ENCODE results near the gene PRDM1. TPM values are rescaled to one million over a fixed set of nuclear protein-coding genes. Genes with fewer than 3 reads are reported as not detected.

PRDM1 gene
- polyA plus RNA-seq, 1 of the 3 experiments (the other 2 are of a cell fraction) = 4.0 TPM

- no peak for TF ChIP-seq SIN3A (IDR thresholded peaks at IDR 0.05; ENCODE audit: borderline replicate concordance, low read depth, low read length)
- TF ChIP-seq EP300 (IDR thresholded peaks at IDR 0.05; ENCODE audit: borderline replicate concordance in 1 of 2, low read depth in 1 of 2, low read length in 1 of 2) = no peak
These were observed 18.8 kb downstream of the PRDM1 start (continued) for GRCh38 chr6:106104941-106105340.

- ChIA-PET POLR2A (no interaction called here), CTCF (interaction anchor here (1.2 to 1.4 kb wide), 3 partner anchors 12 to 234 kb away, joined by 3 to 4 read pairs (median 3); no protein-coding TSS in a partner anchor)
- 95% methylated on average over 17 of the region's 22 CpGs for WGBS (ENCODE audit: low lambda C conversion rate)
- no peaks in the 10 kb centered on the region for H3K9me3 ChIP-seq
- peaks cover 12 to 38% of the 10 kb centered on the region in 2 experiments for H3K36me3 ChIP-seq (replicated peaks in 1 of 2; ENCODE audit: control insufficient read depth in 1 of 2, insufficient read depth in 2 of 2, low read length in 1 of 2)
- no peak overlapping the region for H3K9ac ChIP-seq
- H3K4me2 ChIP-seq = no peak overlapping the region
- TF ChIP-seq FOXJ3 (CRISPR knock-in tag; IDR thresholded peaks at IDR 0.05) = no peak
- no peak for TF ChIP-seq POLR2AphosphoS5 (IDR thresholded peaks at IDR 0.05; ENCODE audit: low read depth, low read length)
- TF ChIP-seq TAF1 (IDR thresholded peaks at IDR 0.05; ENCODE audit: borderline replicate concordance, low read depth, low read length) = no peak
- TF ChIP-seq GATA2 (CRISPR knock-in tag; IDR thresholded peaks at IDR 0.05) = no peak
- TF ChIP-seq JUND (IDR thresholded peaks at IDR 0.05) = no peak
- no peak for TF ChIP-seq ELF1 (IDR thresholded peaks at IDR 0.05)
- no peak for TF ChIP-seq NFIC (IDR thresholded peaks at IDR 0.05; ENCODE audit: borderline replicate concordance)
- H4K20me1 ChIP-seq (ENCODE audit: insufficient read depth) = no peaks in the 10 kb centered on the region
- no peak overlapping the region for H3K27ac ChIP-seq (ENCODE audit: low read depth in 2 of 2, low read length in 1 of 2)
- no peak overlapping the region for H2AFZ ChIP-seq (ENCODE audit: low read depth)
- no peaks in the 10 kb centered on the region for H3F3A ChIP-seq (replicated peaks; ENCODE audit: insufficient read depth)
- H3K27me3 ChIP-seq (ENCODE audit: insufficient read depth) = no peaks in the 10 kb centered on the region
- no peaks in the 10 kb centered on the region for H3K9me2 ChIP-seq
- H3K4me3 ChIP-seq (ENCODE audit: low read depth in 2 of 2, low read length in 1 of 2) = no peak overlapping the region
- peaks cover 0 to 7% of the 10 kb centered on the region in 2 experiments; a peak in 1 of 4 replicates for H3K4me1 ChIP-seq (ENCODE audit: control insufficient read depth in 1 of 2, insufficient read depth in 2 of 2, low read depth in 1 of 2, low read length in 1 of 2)
- no peaks in the 10 kb centered on the region for H3K79me2 ChIP-seq (ENCODE audit: insufficient read depth)
- DNase-seq = no peak
These were observed 19.4 kb downstream of the PRDM1 start for GRCh38 chr6:106105493-106105892.

GRCh38 chr6:106106276-106107042 is 20.3 kb downstream of the PRDM1 start:
- no peaks in the 10 kb centered on the region for H3F3A ChIP-seq (replicated peaks; ENCODE audit: insufficient read depth)
- no peaks in the 10 kb centered on the region for H3K9me2 ChIP-seq
- H3K79me2 ChIP-seq (ENCODE audit: insufficient read depth) = no peaks in the 10 kb centered on the region
- POLR2A ChIA-PET = no interaction called here
- H3K9ac ChIP-seq = no peak overlapping the region
- 94% methylated on average over 12 of the region's 12 CpGs for WGBS (ENCODE audit: low lambda C conversion rate)
- no peak for TF ChIP-seq MXI1 (IDR thresholded peaks at IDR 0.05; ENCODE audit: low read depth, low read length)
- TF ChIP-seq MAX (IDR thresholded peaks at IDR 0.05; ENCODE audit: low read depth) = no peak
- no peak for TF ChIP-seq RFX5 (IDR thresholded peaks at IDR 0.05; ENCODE audit: low read length)
- TF ChIP-seq YY1 (IDR thresholded peaks at IDR 0.05; ENCODE audit: low read depth) = no peak
- no peak for TF ChIP-seq CTCF (IDR thresholded peaks at IDR 0.05)
- TF ChIP-seq JUND (IDR thresholded peaks at IDR 0.05) = no peak
- no peak for TF ChIP-seq SMC3 (IDR thresholded peaks at IDR 0.05; ENCODE audit: low read depth, low read length)
- H3K27me3 ChIP-seq (ENCODE audit: insufficient read depth) = no peaks in the 10 kb centered on the region
- CTCF ChIA-PET = interaction anchor here (1.4 kb wide), 2 partner anchors 13 to 233 kb away, joined by 3 to 4 read pairs; no protein-coding TSS in a partner anchor
- peaks cover 9 to 32% of the 10 kb centered on the region in 2 experiments for H3K36me3 ChIP-seq (replicated peaks in 1 of 2; ENCODE audit: control insufficient read depth in 1 of 2, insufficient read depth in 2 of 2, low read length in 1 of 2)
- no peaks in the 10 kb centered on the region for H3K9me3 ChIP-seq
- peaks cover 0 to 7% of the 10 kb centered on the region in 2 experiments; a peak in 2 of 4 replicates for H3K4me1 ChIP-seq (ENCODE audit: control insufficient read depth in 1 of 2, insufficient read depth in 2 of 2, low read depth in 1 of 2, low read length in 1 of 2)
- H3K4me3 ChIP-seq (ENCODE audit: low read depth in 2 of 2, low read length in 1 of 2) = no peak overlapping the region
- no peak overlapping the region for H2AFZ ChIP-seq (ENCODE audit: low read depth)
- no peak overlapping the region for H3K27ac ChIP-seq (ENCODE audit: low read depth in 2 of 2, low read length in 1 of 2)
- H4K20me1 ChIP-seq (ENCODE audit: insufficient read depth) = no peaks in the 10 kb centered on the region
- H3K4me2 ChIP-seq = no peak overlapping the region
- no peak for DNase-seq

Measured in SK-N-SH (cell line).